DMS79 treated with DMSO at 0.1 percent for 48 hours (cell line): ENCODE measurements around the gene IGFBP2.

Source experiments
- DNase-seq: peaks from one replicate; lab custom pipeline; 2025; lab: John Stamatoyannopoulos, UW

Gene IGFBP2

DNA sequence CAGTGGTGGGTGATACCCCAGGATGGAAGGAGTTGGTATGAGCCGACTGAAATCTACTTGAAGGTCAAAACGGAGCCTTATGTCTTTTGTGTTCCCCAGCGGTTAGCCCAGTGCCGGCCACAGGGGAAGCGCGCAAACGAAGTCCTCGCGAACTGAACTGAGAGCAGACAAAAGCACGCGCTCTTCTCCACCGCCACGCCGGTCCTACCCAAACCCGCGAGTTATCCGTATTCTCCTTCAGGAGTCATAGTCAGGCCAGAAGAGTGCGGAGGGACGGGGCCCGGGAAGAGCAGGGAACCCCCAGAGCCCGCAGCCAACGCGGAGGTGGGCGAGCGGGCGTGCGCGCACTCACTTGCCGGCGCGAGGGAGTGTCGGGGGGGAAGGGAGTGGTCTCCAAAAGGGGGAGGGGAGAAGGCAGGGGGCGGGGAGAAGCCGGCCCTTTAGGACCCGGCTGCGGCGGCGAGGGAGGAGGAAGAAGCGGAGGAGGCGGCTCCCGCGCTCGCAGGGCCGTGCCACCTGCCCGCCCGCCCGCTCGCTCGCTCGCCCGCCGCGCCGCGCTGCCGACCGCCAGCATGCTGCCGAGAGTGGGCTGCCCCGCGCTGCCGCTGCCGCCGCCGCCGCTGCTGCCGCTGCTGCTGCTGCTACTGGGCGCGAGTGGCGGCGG, at the start of gene IGFBP2:
Gene IGFBP2 (plus strand): TSS at position 469 of the 664 bp plus-strand sequence. CDS start 104 bp downstream, at position 573.
- peak; percentile 48 for DNase-seq

DNA sequence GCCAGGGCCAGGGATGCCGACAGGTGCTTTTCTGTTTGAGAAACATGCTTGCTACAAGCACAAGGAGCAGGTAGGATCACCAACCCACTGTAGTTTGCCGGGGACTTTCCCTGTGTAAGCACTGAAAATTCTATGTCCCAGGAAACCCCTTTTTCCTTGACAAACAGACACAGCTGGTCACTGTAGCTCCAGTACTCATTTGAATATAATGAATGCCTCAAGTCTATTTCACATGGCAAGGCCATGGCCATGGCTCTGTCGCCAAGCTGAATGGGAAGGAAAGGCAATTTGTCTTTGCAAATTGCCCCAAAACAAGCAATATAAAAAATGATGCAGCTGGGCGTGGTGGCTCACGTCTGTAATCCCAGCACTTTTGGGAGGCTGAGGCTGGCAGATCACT, 49.6 kb upstream of the IGFBP2 start:
- DNase-seq, result no peak

DNA sequence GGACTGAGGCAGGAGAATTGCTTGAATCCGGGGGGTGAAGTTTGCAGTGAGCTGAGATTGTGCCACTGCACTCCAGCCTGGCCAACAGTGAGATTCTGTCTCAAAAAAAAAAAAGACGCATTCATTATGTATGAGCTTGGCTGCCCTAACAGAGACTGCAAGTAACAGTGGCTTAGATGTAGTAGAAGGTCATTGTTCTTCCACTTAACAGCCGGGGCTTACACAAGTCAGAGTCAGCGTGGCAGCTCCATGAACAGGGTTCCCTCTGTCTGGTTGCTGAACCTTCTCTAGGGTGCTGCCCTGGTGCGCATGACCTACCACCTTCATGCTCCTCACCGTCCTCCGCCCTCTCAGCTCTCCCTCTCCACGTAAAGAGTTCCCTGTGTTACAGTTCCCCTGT, 49.1 kb upstream of the IGFBP2 start:
- DNase-seq, result no peak

DNA sequence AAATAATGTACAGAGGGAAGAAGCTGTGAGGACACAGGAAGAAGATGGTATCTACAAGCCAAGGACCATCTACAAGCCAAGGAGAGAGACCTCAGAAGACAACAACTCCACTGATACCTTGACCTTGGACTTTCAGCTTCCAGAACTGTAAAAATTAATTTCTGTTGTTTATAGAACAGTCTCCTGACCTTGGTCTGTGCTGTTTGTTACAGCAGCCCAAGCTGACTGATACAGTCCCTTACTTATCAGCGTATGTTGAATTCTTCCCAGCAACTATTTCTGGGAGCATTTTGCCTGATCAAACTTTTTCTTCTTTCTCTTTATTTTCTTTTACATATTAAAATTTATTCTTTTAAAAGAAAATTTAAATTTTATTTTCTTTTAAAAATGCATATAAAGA, 47.8 kb upstream of the IGFBP2 start:
- DNase-seq, result no peak

DNA sequence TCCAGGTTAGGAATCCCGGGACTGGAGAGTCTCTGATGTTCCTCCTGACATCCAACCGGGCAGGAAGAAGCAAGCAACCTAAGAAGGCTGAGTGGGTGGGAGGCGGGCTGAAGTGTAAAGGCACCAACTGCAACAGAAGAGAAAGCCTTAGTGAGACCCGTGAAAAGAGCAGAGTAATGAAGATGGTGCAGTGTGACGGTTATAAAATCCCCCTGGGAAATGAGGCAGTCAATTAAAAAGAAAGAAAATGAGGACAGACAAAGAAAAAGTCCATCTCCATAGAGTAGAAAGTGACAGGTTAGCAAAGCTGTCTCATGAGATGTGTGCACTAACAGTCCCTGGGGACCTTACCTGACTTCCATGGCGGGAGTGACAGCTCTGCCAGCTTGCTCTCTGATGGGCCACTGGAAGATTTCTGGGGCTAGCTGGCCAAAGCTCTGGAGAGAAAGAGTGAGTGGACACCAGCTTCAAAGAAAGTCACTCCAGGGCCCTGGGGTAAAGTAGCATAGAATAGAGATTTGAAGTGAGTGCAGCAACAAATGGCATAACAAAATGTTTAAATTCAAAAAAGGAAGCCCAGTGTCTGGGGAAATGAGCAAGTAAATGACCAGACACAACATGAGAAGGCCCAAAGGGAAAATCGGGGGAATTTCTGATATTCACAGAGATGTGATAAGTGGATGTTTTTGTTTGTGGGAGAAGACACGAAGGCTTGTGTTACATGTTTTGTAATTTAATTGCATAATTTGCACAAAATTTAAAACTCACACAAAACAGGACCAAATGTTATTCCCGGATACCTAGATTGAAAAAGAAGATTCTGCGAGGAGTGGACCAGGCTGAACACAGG, 44.1 kb upstream of the IGFBP2 start:
- no peak for DNase-seq

DNA sequence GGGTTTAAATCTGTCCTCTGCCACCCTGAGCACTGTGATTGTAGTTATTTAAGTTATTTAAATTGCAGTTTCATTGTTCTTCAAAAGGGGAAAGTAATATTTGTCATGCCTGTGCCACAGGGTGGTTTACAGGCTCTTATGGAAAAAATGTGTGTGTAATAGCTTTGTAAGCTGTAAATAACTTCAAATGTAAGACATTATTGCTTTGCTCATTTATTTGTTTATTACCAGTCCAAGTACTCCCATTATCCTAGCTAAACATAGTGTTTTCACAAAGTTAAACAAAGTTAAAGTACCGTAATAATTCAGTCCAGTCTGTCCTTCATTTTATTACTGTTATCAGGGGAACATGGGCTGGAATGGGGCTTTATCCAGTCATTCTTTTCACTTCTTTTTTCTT, 43.4 kb upstream of the IGFBP2 start:
- no peak for DNase-seq

GRCh38 chr2:216590780-216591179, 42.4 kb upstream of the IGFBP2 start:
- no peak for DNase-seq

- DNase-seq, result no peak
These were observed 41.7 kb upstream of the IGFBP2 start for GRCh38 chr2:216591480-216591879.

- no peak for DNase-seq
These were observed 39.1 kb upstream of the IGFBP2 start for GRCh38 chr2:216594081-216594480.

DNA sequence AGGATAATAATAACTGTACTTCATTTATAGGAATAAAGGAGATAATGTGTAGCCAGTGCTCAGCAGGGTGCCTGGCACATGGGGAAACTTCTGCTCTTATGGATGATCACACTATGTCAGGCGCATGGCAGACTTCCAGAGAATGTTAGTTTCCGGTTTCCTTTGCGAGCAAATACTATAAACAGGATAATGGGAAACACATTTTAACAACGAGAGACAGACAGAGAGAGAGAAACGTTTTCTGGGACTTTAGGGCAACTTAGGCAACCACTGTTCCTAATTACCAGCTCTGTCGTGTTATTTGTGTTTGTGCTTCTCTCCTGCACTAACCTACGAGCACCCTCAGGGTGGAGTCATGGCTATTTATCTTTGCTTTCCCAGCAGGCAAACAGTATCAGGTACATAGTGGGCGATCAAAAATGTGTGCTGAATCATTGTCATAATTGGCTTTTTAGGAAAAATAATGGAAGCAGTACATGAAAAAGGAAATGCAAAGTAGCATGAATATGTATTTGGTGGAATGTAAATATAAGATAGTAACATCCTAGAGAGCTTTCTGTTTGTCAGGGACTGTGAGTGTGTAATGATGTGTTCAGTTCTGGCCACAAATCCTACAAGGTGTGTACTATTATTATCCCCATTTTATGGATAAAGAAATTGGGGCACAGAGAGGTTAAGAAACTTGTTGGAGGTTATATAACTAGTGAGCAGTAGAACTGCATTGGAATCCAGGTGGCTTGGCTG, 36.8 kb upstream of the IGFBP2 start:
- no peak for DNase-seq

DNA sequence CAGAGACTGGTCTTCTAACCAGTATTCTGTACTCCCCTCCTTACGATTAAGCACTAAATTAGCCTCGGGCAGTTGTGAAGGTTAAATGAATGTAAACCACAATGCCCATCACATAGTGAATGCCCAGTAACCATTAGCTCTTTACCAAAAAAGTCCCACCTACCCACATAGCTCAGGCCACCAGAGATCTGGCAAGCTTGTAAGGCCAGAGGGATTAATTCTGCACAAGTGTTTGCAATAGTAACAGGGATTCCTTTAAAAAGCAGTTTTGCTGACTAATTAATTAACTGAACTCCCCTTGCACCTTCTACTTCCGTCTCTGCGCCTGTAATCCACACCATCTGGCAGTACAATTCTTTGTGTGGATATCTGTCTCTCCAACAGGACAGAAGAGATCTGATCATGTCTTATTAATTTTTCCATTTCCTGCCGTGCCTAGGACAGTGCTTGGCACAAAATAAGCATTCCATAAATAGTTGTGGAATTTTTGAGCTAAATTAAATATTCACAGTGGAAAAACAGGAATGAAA, 36.2 kb upstream of the IGFBP2 start:
- DNase-seq, result no peak

- DNase-seq, result peak; percentile 14
These were observed 35.4 kb upstream of the IGFBP2 start for GRCh38 chr2:216597825-216598224.

DNA sequence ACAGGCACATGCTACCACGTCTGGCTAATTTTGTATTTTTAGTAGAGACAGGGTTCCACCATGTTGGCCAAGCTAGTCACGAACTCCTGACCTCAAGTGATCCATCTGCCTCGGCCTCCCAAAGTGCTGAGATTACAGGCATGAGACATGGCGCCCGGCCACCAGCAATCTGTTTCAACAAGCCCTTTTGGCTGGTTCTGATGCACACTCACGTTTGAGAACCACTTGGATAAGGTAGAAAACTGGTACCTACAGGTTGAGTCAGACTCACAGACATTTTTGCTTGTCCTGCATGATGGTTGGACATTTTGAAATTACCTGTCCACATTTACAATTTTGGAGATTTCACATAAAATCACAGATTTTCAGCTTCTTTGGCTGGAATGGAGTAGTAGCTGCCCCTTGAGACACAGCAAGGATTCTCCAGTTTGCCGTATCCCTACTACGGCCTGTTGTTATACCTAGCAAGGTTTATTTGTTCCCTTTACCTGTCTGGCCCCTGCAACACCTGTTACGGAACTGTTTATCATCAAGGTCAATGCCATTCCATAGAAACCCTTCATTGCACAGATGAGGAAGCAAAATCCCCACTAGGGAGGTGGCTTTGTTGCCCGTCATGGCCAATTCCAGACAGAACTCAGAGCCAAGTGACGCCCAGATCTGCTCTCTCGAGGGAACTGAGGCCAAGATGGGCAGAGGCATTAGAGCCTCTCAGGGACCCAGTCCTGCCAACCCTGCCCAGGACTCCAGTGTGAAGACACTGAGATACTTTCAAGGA, 31.4 kb upstream of the IGFBP2 start:
- no peak for DNase-seq

- no peak for DNase-seq
These were observed 30.0 kb upstream of the IGFBP2 start for GRCh38 chr2:216603010-216603883.

DNA sequence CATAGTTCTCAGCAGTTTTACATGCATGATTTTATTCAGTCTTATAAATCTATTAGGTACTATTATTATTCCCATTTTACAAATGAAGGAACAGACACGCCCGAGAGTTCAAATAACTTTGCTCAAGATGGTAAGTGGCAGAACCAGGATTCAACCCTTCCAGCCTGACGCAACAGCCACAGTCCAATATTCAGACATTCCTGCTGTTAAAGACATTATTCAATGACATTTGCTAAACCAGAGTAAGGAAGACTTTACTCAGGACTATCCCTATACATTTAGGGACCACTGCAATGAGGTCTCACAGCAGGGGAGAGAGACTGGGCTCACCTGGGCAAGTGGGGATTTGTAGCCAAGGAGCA, 29.4 kb upstream of the IGFBP2 start:
- no peak for DNase-seq

DNA sequence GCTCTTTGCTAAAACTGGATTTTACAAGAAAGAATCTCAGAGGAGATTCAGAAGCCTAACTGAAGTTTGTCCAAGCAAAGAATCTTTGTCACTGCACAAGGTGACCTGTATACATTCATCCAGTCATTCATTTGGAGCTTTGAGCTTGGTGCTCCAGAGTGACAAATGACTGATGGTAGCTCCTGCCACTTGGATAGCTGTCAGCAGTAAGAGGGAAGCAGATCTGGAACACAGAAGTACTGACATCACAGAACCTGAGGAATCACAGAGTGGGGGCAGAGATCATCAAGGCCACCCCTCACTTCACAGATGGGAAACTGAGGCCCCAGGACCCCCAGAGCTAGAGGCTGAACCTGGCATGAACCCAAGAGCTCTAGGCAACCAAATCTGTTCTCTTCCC, 28.8 kb upstream of the IGFBP2 start:
- no peak for DNase-seq

- peak; percentile 97 for DNase-seq
These were observed 26.5 kb upstream of the IGFBP2 start for GRCh38 chr2:216606551-216607276.

GRCh38 chr2:216607277-216607560, 26.0 kb upstream of the IGFBP2 start:
- DNase-seq, result no peak

DNA sequence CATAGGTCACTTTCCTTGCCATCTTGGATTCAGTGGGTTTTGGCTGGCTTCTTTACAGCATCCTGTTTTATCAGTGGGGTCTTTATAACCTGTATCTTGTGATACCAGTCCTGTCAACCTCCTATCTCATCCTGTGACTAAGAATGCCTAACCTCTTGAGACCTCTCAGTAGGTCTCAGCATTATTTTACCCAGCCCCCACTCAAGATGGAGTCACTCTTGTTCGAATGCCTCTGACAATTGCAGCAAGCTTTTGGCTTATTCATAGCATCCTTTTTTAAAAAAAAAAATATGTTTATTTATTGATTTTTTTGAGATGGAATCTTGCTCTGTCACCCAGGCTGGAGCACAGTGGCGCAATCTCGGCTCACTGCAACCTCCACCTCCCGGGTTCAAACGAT, 24.7 kb upstream of the IGFBP2 start:
- DNase-seq, result no peak

DNA sequence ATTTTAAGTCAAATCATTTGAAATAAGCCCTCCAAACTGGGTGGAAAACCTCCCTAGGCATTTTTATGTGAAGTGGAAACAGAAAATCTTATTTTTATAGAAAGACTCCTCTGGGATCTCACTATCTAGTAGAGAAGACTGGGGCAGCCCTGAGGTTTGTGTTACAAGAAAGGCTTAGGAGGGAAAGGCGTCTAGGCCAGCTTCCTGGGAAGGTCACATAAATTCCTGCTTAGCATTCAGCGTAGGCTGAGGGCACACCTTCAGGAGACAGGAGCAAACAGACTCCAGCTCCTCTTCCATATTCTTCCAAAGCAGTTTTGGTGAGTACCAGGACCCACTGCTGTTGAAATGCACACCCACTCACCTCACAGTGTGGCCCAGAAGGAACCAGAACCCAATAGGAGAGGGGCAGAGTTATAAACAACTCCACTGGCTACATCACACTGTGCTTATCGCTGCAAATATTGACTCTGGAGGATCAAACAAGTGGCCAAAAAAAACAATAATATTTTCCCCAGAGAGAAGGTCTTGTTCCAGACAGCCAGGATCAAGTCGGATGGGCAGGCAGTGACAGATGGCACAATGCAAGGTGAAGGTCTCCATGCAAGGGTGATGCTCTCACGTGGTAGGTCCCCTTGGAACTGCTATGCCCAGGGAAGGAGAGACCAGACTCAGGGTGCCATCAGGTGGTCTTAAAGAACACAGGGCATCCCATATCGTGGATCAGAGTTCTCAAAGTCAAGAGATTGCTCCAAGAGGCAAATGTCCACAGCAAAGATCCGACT, 17.7 kb upstream of the IGFBP2 start:
- DNase-seq, result no peak
